H1 (cell line): ENCODE data around the gene ABCA5. TPM values are rescaled to one million over a fixed set of nuclear protein-coding genes. Genes with fewer than 3 reads are reported as not detected.

Experiments
- CTCF ChIA-PET: fragments of 300-600 bp; sonication (Branson Sonifier 250); formaldehyde crosslinking; loops from one replicate; lab custom pipeline; 2021; ENCODE audit not compliant: partially characterized antibody; lab: Charles Lee
- POLR2A ChIA-PET: fragments of 300-600 bp; sonication (Branson Sonifier 250); formaldehyde crosslinking; loops from one replicate; lab custom pipeline; 2021; ENCODE audit warnings: inconsistent platforms; ENCODE audit not compliant: partially characterized antibody; lab: Charles Lee
- DNase-seq, 2 experiments: peaks; one replicate each; pipeline versions ENCODE4 v3.0.0 to v3.0.0-alpha.2; 2010 to 2022; ENCODE audit warnings: low spot score in 2 of 2, low read depth in 1 of 2, mixed read lengths in 1 of 2
- FAIRE-seq: peaks from 2 replicates; lab custom pipeline; 2011; peaks lifted over from hg19 to GRCh38; lab: Jason Lieb, UNC
- H2AFZ ChIP-seq: 2 replicates; pipeline ENCODE4 v1.8.1; 2012; ENCODE audit warnings: low read length, inconsistent platforms
- H2AK5ac ChIP-seq: 2 replicates; pipeline ENCODE4 v1.6.1; 2013; ENCODE audit warnings: low read depth, low read length
- H2BK120ac ChIP-seq: replicated peaks from 2 replicates; pipeline ENCODE3; 2013; ENCODE audit warnings: low read depth, low read length, inconsistent platforms
- H2BK12ac ChIP-seq: 2 replicates; pipeline ENCODE4 v1.6.1; 2013; ENCODE audit warnings: low read depth, low read length
- H2BK15ac ChIP-seq: 2 replicates; pipeline ENCODE4 v1.6.1; 2013; ENCODE audit warnings: low read length
- H2BK20ac ChIP-seq: 2 replicates; pipeline ENCODE4 v1.6.1; 2013; ENCODE audit warnings: low read length
- H2BK5ac ChIP-seq: 2 replicates; pipeline ENCODE4 v1.6.1; 2013; ENCODE audit warnings: low read depth, low read length
- H3K14ac ChIP-seq: 2 replicates; pipeline ENCODE4 v1.6.1; 2013; ENCODE audit warnings: inconsistent platforms; ENCODE audit not compliant: insufficient read length
- H3K18ac ChIP-seq: 2 replicates; pipeline ENCODE4 v1.6.1; 2013; ENCODE audit warnings: low read length; ENCODE audit errors: extremely low read depth
- H3K23ac ChIP-seq: 2 replicates; pipeline ENCODE4 v1.6.1; 2013; ENCODE audit warnings: inconsistent platforms; ENCODE audit not compliant: insufficient read length
- H3K23me2 ChIP-seq: 2 replicates; pipeline ENCODE4 v1.6.1; 2013; ENCODE audit warnings: low read depth, low read length
- H3K27ac ChIP-seq: 2 replicates; pipeline ENCODE4 v1.6.1; 2011; ENCODE audit warnings: low read depth, low read length, inconsistent platforms
- H3K27me3 ChIP-seq, 4 experiments: replicated peaks in 1 of 4; 1 replicate in 1 of 4; 2 replicates in 3 of 4; pipeline versions ENCODE4 v1.6.1 to v1.8.1; 2011 to 2013; ENCODE audit warnings: low read length in 3 of 4, mild to moderate bottlenecking in 3 of 4, inconsistent platforms in 2 of 4, mixed read lengths in 2 of 4, moderate library complexity in 1 of 4; ENCODE audit not compliant: control insufficient read depth in 3 of 4, insufficient read depth in 3 of 4; ENCODE audit errors: extremely low read depth in 1 of 4
- H3K36me3 ChIP-seq, 4 experiments: 2 replicates each; pipeline versions ENCODE4 v1.6.1 to v1.8.1; 2011 to 2013; ENCODE audit warnings: mild to moderate bottlenecking in 4 of 4, low read length in 3 of 4, moderate library complexity in 2 of 4, control low read depth in 1 of 4, inconsistent platforms in 1 of 4; ENCODE audit not compliant: insufficient read depth in 4 of 4, control insufficient read depth in 2 of 4
- H3K4ac ChIP-seq: replicated peaks from 2 replicates; pipeline ENCODE3; 2013; ENCODE audit warnings: low read length, low read depth, mixed read lengths, inconsistent platforms; ENCODE audit not compliant: insufficient read length
- H3K4me1 ChIP-seq, 4 experiments: replicated peaks in 1 of 4; 1 replicate in 1 of 4; 2 replicates in 3 of 4; pipeline versions ENCODE4 v1.6.1 to v1.8.1; 2011 to 2013; ENCODE audit warnings: low read length in 3 of 4, inconsistent platforms in 2 of 4, mixed read lengths in 1 of 4; ENCODE audit not compliant: insufficient read depth in 4 of 4, control insufficient read depth in 3 of 4
- H3K4me2 ChIP-seq, 2 experiments: 2 replicates each; pipeline versions ENCODE4 v1.6.1 to v1.8.1; 2011 to 2013; ENCODE audit warnings: low read depth in 2 of 2, low read length in 2 of 2, control low read depth in 1 of 2, inconsistent platforms in 1 of 2, mild to moderate bottlenecking in 1 of 2; ENCODE audit not compliant: insufficient read depth in 1 of 2
- H3K4me3 ChIP-seq, 4 experiments: fragments of 200-600, 300-600 bp in 1 of 4; sonication (generic), shearing (Covaris generic), sonication (Bioruptor Twin) in 1 of 4; 2 replicates each; pipeline versions ENCODE4 v1.5.1 to v1.8.1; 2011 to 2016; ENCODE audit warnings: low read length in 4 of 4, low read depth in 3 of 4, control low read depth in 2 of 4, inconsistent platforms in 2 of 4, mild to moderate bottlenecking in 2 of 4, mixed read lengths in 1 of 4, moderate library complexity in 1 of 4; ENCODE audit not compliant: insufficient read depth in 2 of 4; ENCODE audit errors: extremely low read depth in 1 of 4
- H3K56ac ChIP-seq: replicated peaks from 2 replicates; pipeline ENCODE3; 2013; ENCODE audit warnings: low read depth, mild to moderate bottlenecking, mixed read lengths, low read length, inconsistent platforms; ENCODE audit not compliant: insufficient read length
- H3K79me1 ChIP-seq: 2 replicates; pipeline ENCODE4 v1.6.1; 2013; ENCODE audit warnings: low read depth, low read length, control low read depth
- H3K79me2 ChIP-seq, 2 experiments: 2 replicates each; pipeline versions ENCODE4 v1.6.1 to v1.8.1; 2012 to 2013; ENCODE audit warnings: low read length in 2 of 2, mild to moderate bottlenecking in 2 of 2, inconsistent platforms in 1 of 2; ENCODE audit not compliant: insufficient read depth in 2 of 2, control insufficient read depth in 1 of 2
- H3K9ac ChIP-seq, 4 experiments: replicated peaks in 1 of 4; 1 replicate in 1 of 4; 2 replicates in 3 of 4; pipeline versions ENCODE4 v1.6.1 to v1.8.1; 2011 to 2013; ENCODE audit warnings: low read depth in 3 of 4, low read length in 3 of 4, control low read depth in 2 of 4, mild to moderate bottlenecking in 2 of 4, moderate library complexity in 2 of 4, inconsistent platforms in 1 of 4; ENCODE audit errors: extremely low read depth in 1 of 4
- H3K9me3 ChIP-seq, 2 experiments: 2 replicates each; pipeline versions ENCODE4 v1.6.1 to v1.8.1; 2012 to 2013; ENCODE audit warnings: mild to moderate bottlenecking in 2 of 2, moderate library complexity in 2 of 2, control low read depth in 1 of 2, inconsistent platforms in 1 of 2, low read depth in 1 of 2, low read length in 1 of 2, mixed read lengths in 1 of 2; ENCODE audit not compliant: insufficient read depth in 2 of 2
- H4K20me1 ChIP-seq, 2 experiments: replicated peaks in 1 of 2; 2 replicates each; pipeline versions ENCODE3 to v1.8.1; 2011 to 2013; ENCODE audit warnings: inconsistent platforms in 2 of 2, low read length in 2 of 2, mild to moderate bottlenecking in 1 of 2; ENCODE audit not compliant: insufficient read depth in 2 of 2, control insufficient read depth in 1 of 2
- H4K5ac ChIP-seq: 2 replicates; pipeline ENCODE4 v1.6.1; 2013; ENCODE audit warnings: low read length, low read depth, mixed read lengths, inconsistent platforms; ENCODE audit not compliant: insufficient read length
- H4K8ac ChIP-seq: 2 replicates; pipeline ENCODE4 v1.8.0; 2013; ENCODE audit warnings: mild to moderate bottlenecking, moderate library complexity, low read length, inconsistent platforms; ENCODE audit not compliant: insufficient read depth; ENCODE audit errors: extremely low read depth
- H4K91ac ChIP-seq: replicated peaks from 2 replicates; pipeline ENCODE3; 2013; ENCODE audit warnings: low read length, mixed read lengths, inconsistent platforms; ENCODE audit not compliant: insufficient read length
- CREB1 ChIP-seq: IDR thresholded peaks from 2 replicates; pipeline ENCODE4 v1.6.1; 2012; ENCODE audit warnings: inconsistent platforms
- FOSL1 ChIP-seq: IDR thresholded peaks from 2 replicates; pipeline ENCODE4 v1.6.1; 2011; ENCODE audit warnings: mild to moderate bottlenecking, low read depth, low read length, moderate library complexity; ENCODE audit not compliant: insufficient read depth
- POLR2A ChIP-seq, 2 experiments: IDR thresholded peaks; 1 replicate in 1 of 2; 2 replicates in 1 of 2; pipeline ENCODE4 v1.6.1; 2011; ENCODE audit warnings: low read depth in 2 of 2, low read length in 2 of 2, mild to moderate bottlenecking in 2 of 2; ENCODE audit errors: control extremely low read depth in 1 of 2
- RAD21 ChIP-seq, 2 experiments: IDR thresholded peaks in 1 of 2; conservative IDR thresholded peaks in 1 of 2; 2 replicates each; pipeline ENCODE4 v1.6.1; 2011; ENCODE audit warnings: low read depth in 2 of 2, low read length in 2 of 2, improper control_type of control experiment in 1 of 2, inconsistent platforms in 1 of 2, mild to moderate bottlenecking in 1 of 2, moderate library complexity in 1 of 2
- SP2 ChIP-seq: IDR thresholded peaks from 2 replicates; pipeline ENCODE4 v1.6.1; 2012; ENCODE audit warnings: mild to moderate bottlenecking, low read length, inconsistent platforms
- WGBS, 2 experiments: shearing (Covaris generic) in 1 of 2; methylation state at CpG; one replicate each; pipeline versions ENCODE4 v1.1.6 to v1.1.7; 2013 to 2015; ENCODE audit warnings: low lambda C conversion rate in 2 of 2, mixed read lengths in 2 of 2, inconsistent platforms in 1 of 2, low coverage in 1 of 2, missing lambda C conversion rate in 1 of 2; ENCODE audit not compliant: insufficient replicate concordance in 2 of 2, insufficient coverage in 1 of 2, insufficient read length in 1 of 2; ENCODE audit errors: extremely low coverage in 1 of 2, missing lambda C conversion rate in 1 of 2; 5-methylcytosine and 5-hydroxymethylcytosine counted together
- polyA plus RNA-seq, 7 experiments: library from polyadenylated mRNA; depleted of rRNA in 3 of 7; stranded (reverse) in 5 of 7; unstranded in 2 of 7; fragments of >200 nt in 5 of 7; fragments of 200-250 nt in 2 of 7; gene quantifications; 1 replicate in 5 of 7; 2 replicates in 1 of 7; 4 replicates in 1 of 7; pipeline versions ENCODE4 v1.2.1 to v1.2.3, GENCODE V29; 2011 to 2013; ENCODE audit warnings: missing spikeins in 2 of 7, mixed read lengths in 2 of 7
- total RNA-seq: library from RNA; stranded (reverse); fragmentation: NEBNext Ultra II Directional; extraction: Animal tissue kit (Norgen Biotek cat#: 25700); gene quantifications from 2 replicates; pipeline ENCODE4 v1.2.1, GENCODE V29; 2021
- TF ChIP-seq, protein P1 (sequence below), 3 experiments: IDR thresholded peaks; 1 replicate in 2 of 3; 2 replicates in 1 of 3; pipeline versions ENCODE4 v1.5.1 to v1.6.1; 2011; ENCODE audit warnings: low read length in 3 of 3, mild to moderate bottlenecking in 3 of 3, inconsistent platforms in 2 of 3, low read depth in 1 of 3, moderate library complexity in 1 of 3; ENCODE audit not compliant: insufficient read depth in 1 of 3; ENCODE audit errors: control extremely low read depth in 1 of 3

The ABCA5 gene
- total and polyA plus RNA-seq, 2 of the 8 experiments (the other 6 are each of a cell fraction or from before 2014, with no cell fraction given): 1.3 to 4.1 TPM

DNA sequence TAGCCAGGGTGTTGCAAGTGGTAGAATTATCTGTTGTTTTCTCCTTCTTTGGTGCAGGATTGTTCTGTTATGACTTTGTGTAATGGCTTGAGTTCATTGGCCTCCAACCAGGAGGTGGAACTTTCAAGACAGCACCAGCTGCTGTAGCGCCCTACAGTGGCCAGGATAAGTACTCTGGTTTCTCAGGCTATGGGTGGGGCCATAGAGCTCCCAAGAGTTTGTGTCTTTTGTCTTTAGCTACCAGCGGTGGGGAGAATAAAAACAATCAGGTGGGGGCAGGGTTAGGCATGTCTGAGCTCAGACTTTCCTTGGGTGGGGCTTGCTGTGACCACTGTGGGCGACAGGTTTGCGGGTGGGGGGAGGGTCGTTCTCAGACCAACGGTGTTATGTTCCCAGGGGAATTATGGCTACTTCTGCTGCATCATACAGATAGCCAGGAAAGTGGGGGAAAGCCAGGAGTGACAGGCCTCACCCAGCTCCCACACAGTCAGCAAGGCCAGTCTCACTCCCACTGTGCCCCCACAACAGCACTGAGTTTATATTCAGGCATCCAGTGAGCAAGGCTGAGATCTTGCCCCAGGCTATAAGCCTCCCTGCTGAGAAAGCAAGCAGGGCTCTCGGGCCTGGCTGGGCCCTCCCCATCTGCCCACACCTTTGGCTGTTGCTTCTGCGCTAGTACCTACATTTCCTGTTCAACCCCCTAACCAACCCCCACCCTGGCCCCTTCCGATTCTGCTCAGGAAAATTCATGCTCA is 113.7 kb downstream of the ABCA5 start:
- no peak overlapping the region for H2BK120ac ChIP-seq
- no peak for TF ChIP-seq FOSL1
- TF ChIP-seq CREB1: no peak
- TF ChIP-seq RAD21 (IDR thresholded peaks at IDR 0.05 in 1 of 2, conservative IDR thresholded peaks at IDR 0.05 in 1 of 2; ENCODE audit: low read depth in 2 of 2, low read length in 2 of 2): peak; percentile 48 to 62
- no peak for TF ChIP-seq POLR2A (IDR thresholded peaks at IDR 0.05; ENCODE audit: control extremely low read depth in 1 of 2, low read depth in 2 of 2, low read length in 2 of 2)
- TF ChIP-seq SP2: no peak
- TF ChIP-seq, protein P1, sequence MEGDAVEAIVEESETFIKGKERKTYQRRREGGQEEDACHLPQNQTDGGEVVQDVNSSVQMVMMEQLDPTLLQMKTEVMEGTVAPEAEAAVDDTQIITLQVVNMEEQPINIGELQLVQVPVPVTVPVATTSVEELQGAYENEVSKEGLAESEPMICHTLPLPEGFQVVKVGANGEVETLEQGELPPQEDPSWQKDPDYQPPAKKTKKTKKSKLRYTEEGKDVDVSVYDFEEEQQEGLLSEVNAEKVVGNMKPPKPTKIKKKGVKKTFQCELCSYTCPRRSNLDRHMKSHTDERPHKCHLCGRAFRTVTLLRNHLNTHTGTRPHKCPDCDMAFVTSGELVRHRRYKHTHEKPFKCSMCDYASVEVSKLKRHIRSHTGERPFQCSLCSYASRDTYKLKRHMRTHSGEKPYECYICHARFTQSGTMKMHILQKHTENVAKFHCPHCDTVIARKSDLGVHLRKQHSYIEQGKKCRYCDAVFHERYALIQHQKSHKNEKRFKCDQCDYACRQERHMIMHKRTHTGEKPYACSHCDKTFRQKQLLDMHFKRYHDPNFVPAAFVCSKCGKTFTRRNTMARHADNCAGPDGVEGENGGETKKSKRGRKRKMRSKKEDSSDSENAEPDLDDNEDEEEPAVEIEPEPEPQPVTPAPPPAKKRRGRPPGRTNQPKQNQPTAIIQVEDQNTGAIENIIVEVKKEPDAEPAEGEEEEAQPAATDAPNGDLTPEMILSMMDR (IDR thresholded peaks at IDR 0.05; ENCODE audit: control extremely low read depth in 1 of 3, insufficient read depth in 1 of 3, low read depth in 1 of 3, low read length in 3 of 3): peak; percentile 57 to 70 (median 60)
- H2BK20ac ChIP-seq: no peak overlapping the region
- H2BK5ac ChIP-seq: no peak overlapping the region; the same call in 1 of the 2 replicates
- no peak overlapping the region for H2BK15ac ChIP-seq
- no peak overlapping the region for H3K56ac ChIP-seq
- WGBS, 2 experiments: 82% methylated on average over 9 of the region's 9 CpGs; no CpG with 5 or more reads in 1 of the 2 experiments
- DNase-seq: peak; percentile 34 to 48
- no peak overlapping the region for H4K91ac ChIP-seq
- H4K5ac ChIP-seq: no peak overlapping the region
- H3K14ac ChIP-seq: no peak overlapping the region
- FAIRE-seq: no peak
- H3K9ac ChIP-seq: no peak overlapping the region; a peak in 1 of 7 replicates
- H3K4me2 ChIP-seq: no peak overlapping the region
- 0 out of 2 replicates have a peak overlapping the region, but pooled peaks have one; percentile 59 for H2AFZ ChIP-seq
- H2AK5ac ChIP-seq: no peak overlapping the region
- H4K20me1 ChIP-seq: no peaks in the 10 kb centered on the region
- peak overlapping the region; percentile 18; the same call in 1 of the 2 replicates for H4K8ac ChIP-seq
- ChIA-PET POLR2A (interaction anchor here (0.6 to 0.9 kb wide), 2 partner anchors 13 to 544 kb away, joined by 3 to 5 read pairs; no protein-coding TSS in a partner anchor), CTCF (interaction anchor here (0.6 to 1.5 kb wide), 12 partner anchors 8 to 712 kb away, joined by 3 to 4 read pairs (median 3); no protein-coding TSS in a partner anchor)
- H3K79me1 ChIP-seq: no peaks in the 10 kb centered on the region
- no peak overlapping the region for H3K4me3 ChIP-seq
- H3K79me2 ChIP-seq: no peaks in the 10 kb centered on the region
- H3K23me2 ChIP-seq: no peaks in the 10 kb centered on the region
- no peaks in the 10 kb centered on the region for H3K27me3 ChIP-seq
- no peaks in the 10 kb centered on the region for H3K9me3 ChIP-seq
- no peak overlapping the region for H2BK12ac ChIP-seq
- H3K18ac ChIP-seq: no peak overlapping the region
- H3K27ac ChIP-seq: no peak overlapping the region
- no peaks in the 10 kb centered on the region for H3K36me3 ChIP-seq
- H3K4me1 ChIP-seq: peaks cover 0 to 3% (median 1%) of the 10 kb centered on the region in 4 experiments; a peak in 3 of 7 replicates
- H3K23ac ChIP-seq: no peak overlapping the region
- H3K4ac ChIP-seq: no peak overlapping the region
